GM12874 (cell line): ENCODE measurements around the gene CERS3.

ENCODE experiments used
- CTCF ChIP-seq: IDR thresholded peaks from 2 replicates; pipeline ENCODE4 v1.5.1; 2011; ENCODE audit warnings: low read depth, mild to moderate bottlenecking, control low read depth, low read length, moderate library complexity; ENCODE audit not compliant: insufficient read depth

The CERS3 gene

GRCh38 chr15:100383302-100384107, 145.2 kb downstream of the CERS3 start:
- no peak for TF ChIP-seq CTCF

GRCh38 chr15:100373942-100374341, 154.8 kb downstream of the CERS3 start:
- TF ChIP-seq CTCF, result no peak

- no peak for TF ChIP-seq CTCF
Measured at GRCh38 chr15:100373120-100373896, 155.4 kb downstream of the CERS3 start.

- TF ChIP-seq CTCF, result no peak
Measured at GRCh38 chr15:100372739-100373119, 156.0 kb downstream of the CERS3 start.

- TF ChIP-seq CTCF, result no peak
Measured at GRCh38 chr15:100355342-100355741, 173.4 kb downstream of the CERS3 start.

- TF ChIP-seq CTCF, result no peak
Measured at GRCh38 chr15:100353449-100353848, 175.3 kb downstream of the CERS3 start.

GRCh38 chr15:100350434-100351226, 178.1 kb downstream of the CERS3 start:
- TF ChIP-seq CTCF, result no peak
